Measurements from ENCODE around the gene ASMTL. TPM values are rescaled to one million over a fixed set of nuclear protein-coding genes. Genes with fewer than 3 reads are reported as not detected.
"Not testable (repeated sequence)": the region's sequence is repeated elsewhere in the genome, so short reads cannot be mapped to it uniquely, and the experiment has no call there.

ASMTL gene
- total and polyA plus RNA-seq, 2 experiments from 2014 or later: 36.5 to 43.8 TPM

DNA sequence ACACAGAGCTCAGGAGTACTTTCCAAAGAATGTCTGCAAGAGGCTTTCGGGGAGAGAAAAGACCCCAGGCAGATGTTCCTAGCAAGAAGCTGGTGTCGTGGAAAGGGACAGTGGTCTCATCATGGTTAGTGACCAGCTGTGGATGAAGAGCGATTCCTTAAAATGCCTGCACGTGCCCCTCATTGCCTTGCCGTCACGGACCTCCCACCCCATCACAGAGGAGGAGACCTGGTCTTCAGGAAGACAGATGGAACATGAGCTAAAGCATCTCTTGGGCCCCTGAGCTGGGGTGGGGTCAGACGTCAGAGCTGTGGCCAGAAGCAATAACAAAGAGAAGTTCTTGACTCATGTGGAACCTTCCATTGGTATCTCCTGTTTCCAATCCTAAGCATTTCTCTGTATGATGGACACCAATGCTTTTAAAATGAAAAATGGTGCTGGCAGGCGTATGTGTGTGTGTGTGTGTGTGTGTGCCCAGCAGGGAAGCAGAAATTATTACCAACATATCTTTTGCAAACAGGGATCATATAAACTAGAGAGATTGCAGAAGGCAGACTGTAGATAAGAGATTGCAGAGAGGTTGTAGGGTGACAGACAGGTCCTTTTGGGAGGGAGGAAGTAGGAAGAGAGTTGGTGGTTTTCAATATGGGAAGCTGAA, 25.2 kb upstream of the ASMTL start:
- DNase-seq (ENCODE audit: low read depth in 1 of 2, low spot score in 1 of 2): no peak
- H3K36me3 ChIP-seq: no peaks in the 10 kb centered on the region
- TF ChIP-seq, protein P1, sequence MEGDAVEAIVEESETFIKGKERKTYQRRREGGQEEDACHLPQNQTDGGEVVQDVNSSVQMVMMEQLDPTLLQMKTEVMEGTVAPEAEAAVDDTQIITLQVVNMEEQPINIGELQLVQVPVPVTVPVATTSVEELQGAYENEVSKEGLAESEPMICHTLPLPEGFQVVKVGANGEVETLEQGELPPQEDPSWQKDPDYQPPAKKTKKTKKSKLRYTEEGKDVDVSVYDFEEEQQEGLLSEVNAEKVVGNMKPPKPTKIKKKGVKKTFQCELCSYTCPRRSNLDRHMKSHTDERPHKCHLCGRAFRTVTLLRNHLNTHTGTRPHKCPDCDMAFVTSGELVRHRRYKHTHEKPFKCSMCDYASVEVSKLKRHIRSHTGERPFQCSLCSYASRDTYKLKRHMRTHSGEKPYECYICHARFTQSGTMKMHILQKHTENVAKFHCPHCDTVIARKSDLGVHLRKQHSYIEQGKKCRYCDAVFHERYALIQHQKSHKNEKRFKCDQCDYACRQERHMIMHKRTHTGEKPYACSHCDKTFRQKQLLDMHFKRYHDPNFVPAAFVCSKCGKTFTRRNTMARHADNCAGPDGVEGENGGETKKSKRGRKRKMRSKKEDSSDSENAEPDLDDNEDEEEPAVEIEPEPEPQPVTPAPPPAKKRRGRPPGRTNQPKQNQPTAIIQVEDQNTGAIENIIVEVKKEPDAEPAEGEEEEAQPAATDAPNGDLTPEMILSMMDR (IDR thresholded peaks at IDR 0.05; ENCODE audit: low read depth, low read length): no peak
- H3K9me3 ChIP-seq (ENCODE audit: low read depth): no peaks in the 10 kb centered on the region
- no peak overlapping the region for H3K4me3 ChIP-seq
- no peaks in the 10 kb centered on the region for H3K4me1 ChIP-seq (ENCODE audit: low read depth)
- H3K27ac ChIP-seq: no peak overlapping the region
- no peaks in the 10 kb centered on the region for H3K27me3 ChIP-seq

DNA sequence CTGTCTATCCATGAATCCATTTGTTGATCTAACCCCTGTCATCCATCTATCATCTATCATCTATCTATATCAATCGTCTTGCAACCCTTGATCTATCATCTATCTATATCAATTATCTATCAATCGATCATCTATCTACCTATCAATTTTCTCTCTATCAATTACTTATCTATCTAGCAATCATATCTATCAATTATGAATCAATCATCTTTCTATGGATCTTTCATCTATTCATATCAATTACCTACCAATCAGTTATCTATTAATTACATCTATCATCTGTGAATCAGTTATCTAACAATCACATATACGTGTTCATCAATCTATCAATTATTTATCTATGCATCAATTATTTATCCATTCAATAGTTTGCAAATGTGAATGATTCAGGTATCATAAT, 24.5 kb upstream of the ASMTL start:
- Histone ChIP-seq H3K36me3 (no peaks in the 10 kb centered on the region), H3K27ac (no peak overlapping the region), H3K9me3 (ENCODE audit: low read depth) (no peaks in the 10 kb centered on the region), H3K4me1 (ENCODE audit: low read depth) (no peaks in the 10 kb centered on the region), H3K27me3 (no peaks in the 10 kb centered on the region), H3K4me3 (no peak overlapping the region)
- TF ChIP-seq, protein P1 (IDR thresholded peaks at IDR 0.05; ENCODE audit: low read depth, low read length): no peak
- no peak for DNase-seq (ENCODE audit: low read depth in 1 of 2, low spot score in 1 of 2)

DNA sequence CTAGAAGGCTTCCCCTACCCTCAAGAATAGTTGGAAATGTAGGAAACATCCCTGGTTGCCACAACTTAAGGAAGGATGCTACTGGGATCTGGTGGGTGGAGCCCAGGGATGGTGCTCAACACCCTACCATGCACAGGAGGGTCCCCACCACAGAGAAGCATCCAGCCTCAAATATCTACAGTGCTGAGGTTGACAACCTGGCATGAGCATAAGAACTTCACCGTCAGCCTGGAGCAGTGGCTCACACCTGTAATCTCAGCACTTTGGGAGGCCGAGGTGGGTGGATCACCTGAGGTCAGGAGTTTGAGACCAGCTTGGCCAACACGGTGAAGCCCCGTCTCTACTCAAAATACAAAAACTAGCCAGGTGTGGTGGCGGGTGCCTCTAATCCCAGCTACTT, 24.0 kb upstream of the ASMTL start:
- Histone ChIP-seq H3K4me3 (no peak overlapping the region), H3K27ac (no peak overlapping the region), H3K9me3 (ENCODE audit: low read depth) (no peaks in the 10 kb centered on the region), H3K27me3 (no peaks in the 10 kb centered on the region), H3K36me3 (no peaks in the 10 kb centered on the region), H3K4me1 (ENCODE audit: low read depth) (no peaks in the 10 kb centered on the region)
- TF ChIP-seq, protein P1 (IDR thresholded peaks at IDR 0.05; ENCODE audit: low read depth, low read length): no peak
- DNase-seq (ENCODE audit: low read depth in 1 of 2, low spot score in 1 of 2): no peak

DNA sequence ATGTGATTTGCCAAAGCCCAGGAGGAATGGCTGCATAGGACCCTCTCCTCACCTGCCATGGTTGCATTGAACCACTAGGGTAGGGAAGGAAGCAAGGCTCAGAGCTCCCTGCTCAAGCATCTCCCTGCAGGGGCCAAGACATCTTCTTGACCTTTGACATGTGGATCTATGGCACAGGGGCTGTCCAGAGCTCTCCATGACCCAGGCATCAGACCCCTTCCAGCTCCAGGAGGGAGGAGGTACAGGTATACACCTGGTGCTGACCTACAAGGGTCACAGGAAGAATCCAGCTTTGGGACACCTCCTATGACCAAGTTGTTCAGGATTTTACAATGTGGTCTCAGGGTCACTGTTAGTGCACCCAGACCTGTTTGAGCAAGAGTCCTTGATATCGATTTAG, 23.2 kb upstream of the ASMTL start:
- TF ChIP-seq, protein P1 (IDR thresholded peaks at IDR 0.05; ENCODE audit: low read depth, low read length): no peak
- no peak overlapping the region for H3K27ac ChIP-seq
- no peaks in the 10 kb centered on the region for H3K27me3 ChIP-seq
- H3K9me3 ChIP-seq (ENCODE audit: low read depth): no peaks in the 10 kb centered on the region
- no peak for DNase-seq (ENCODE audit: low read depth in 1 of 2, low spot score in 1 of 2)
- H3K4me3 ChIP-seq: no peak overlapping the region
- no peaks in the 10 kb centered on the region for H3K4me1 ChIP-seq (ENCODE audit: low read depth)
- H3K36me3 ChIP-seq: no peaks in the 10 kb centered on the region

DNA sequence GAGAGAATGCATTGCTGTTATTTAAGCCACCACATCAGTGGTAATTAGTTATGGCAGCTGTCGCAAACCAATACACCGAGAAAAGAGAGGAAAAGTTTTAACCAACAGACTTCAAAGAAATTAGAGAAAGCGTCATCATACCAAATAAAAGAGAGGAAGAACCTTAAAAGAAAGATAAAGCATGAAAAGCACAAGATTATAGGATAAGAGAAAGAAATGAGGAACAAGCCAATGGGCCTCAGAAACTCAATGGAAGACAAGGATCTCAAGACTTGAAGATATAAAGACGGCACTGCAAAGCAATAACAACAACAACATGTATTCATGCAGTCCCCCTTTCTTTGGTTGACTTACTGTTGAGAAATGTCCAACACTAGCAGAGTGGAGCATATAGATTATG, 22.8 kb upstream of the ASMTL start:
- no peak overlapping the region for H3K4me3 ChIP-seq
- DNase-seq (ENCODE audit: low read depth in 1 of 2, low spot score in 1 of 2): no peak
- H3K27me3 ChIP-seq: no peaks in the 10 kb centered on the region
- TF ChIP-seq, protein P1 (IDR thresholded peaks at IDR 0.05; ENCODE audit: low read depth, low read length): no peak
- no peaks in the 10 kb centered on the region for H3K9me3 ChIP-seq (ENCODE audit: low read depth)
- no peaks in the 10 kb centered on the region for H3K4me1 ChIP-seq (ENCODE audit: low read depth)
- no peaks in the 10 kb centered on the region for H3K36me3 ChIP-seq
- H3K27ac ChIP-seq: no peak overlapping the region

DNA sequence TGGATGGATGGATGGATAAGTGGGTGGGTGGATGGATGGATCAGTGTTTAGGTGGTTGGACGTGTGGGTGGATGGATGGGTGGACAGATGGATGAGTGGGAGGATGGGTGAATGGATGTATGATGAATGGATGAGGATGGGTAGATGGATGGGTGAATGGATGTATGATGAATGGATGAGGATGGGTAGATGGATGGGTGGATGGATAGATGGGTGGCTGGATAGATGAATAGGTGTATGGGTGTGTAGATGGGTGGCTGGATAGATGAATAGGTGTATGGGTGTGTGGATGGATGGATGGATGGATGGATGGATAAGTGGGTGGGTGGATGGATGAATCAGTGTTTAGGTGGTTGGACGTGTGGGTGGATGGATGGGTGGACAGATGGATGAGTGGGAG, 21.9 kb upstream of the ASMTL start:
- H3K9me3 ChIP-seq (ENCODE audit: low read depth); H3K4me3 ChIP-seq; H3K27ac ChIP-seq; DNase-seq (ENCODE audit: low read depth in 1 of 2, low spot score in 1 of 2); H3K4me1 ChIP-seq (ENCODE audit: low read depth); H3K27me3 ChIP-seq; H3K36me3 ChIP-seq: not testable (repeated sequence)

Data from cardiac muscle cell (in vitro differentiated cells and primary cell).